ENCODE results near the gene TMBIM6. TPM values are rescaled to one million over a fixed set of nuclear protein-coding genes. Genes with fewer than 3 reads are reported as not detected.

TMBIM6 gene
- total and polyA plus RNA-seq, 8 donors: 79.6 to 606 (median 221) TPM

DNA sequence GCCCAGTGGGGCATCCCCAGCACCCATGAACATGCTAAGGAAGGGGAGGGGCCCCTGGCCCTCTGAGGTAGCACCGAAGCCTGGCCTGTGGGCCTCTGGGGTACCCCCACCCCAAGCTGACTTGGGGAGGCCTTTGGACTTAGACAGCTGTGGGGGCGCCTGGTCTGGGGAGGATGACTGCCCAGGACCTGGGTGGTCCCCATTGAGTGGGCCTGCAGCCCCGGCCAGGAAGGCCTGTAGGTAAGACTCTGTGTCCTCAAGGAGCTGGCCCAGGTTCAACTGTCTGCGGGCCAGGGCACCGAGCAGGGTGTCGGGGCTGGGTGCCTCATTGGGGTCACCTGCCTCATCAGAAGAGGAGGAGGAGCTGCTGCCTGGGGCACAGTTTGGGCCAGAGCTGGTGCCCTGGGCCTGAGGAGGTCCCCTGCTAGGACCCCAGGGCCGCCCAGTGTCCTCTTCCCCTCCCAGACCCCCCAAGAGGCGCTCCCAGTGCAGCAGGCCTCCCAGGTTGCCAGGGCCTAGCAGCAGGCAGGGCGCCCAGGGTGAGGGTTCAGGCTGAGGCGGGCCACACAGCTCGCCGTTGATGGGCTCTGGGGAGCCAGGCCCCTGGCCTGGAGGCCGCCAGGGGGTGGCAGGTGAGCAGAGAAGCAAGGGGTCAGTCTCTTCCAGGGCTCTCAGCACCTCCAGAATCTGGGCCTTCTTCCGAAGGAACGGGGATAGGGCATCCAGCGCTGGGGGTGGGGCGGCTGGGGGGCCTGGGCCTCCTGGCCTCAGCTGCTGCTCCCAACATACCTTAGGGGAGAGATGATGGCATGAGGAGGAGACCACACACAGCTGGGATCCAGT lies 55.5 kb downstream of the TMBIM6 start:
- WGBS, 5 donors: 88 to 92% (median 89%) methylated on average over 13 to 17 of the region's 17 CpGs
- Histone ChIP-seq H3K4me1 (no peaks in the 10 kb centered on the region), H3K27ac (peak overlapping the region in 1 of 5 donors; percentile 68), H3K36me3 (peaks cover 20 to 97% (median 88%) of the 10 kb centered on the region in 4 donors), H3K4me3 (no peak overlapping the region), H3K27me3 (no peaks in the 10 kb centered on the region), H3K9me3 (no peaks in the 10 kb centered on the region)
- intact Hi-C loops (cut with DNase I; ENCODE audit: low total_unique reads): no loop called here
- no peak for TF ChIP-seq EP300 (IDR thresholded peaks at IDR 0.05)
- no peak for TF ChIP-seq POLR2A (IDR thresholded peaks at IDR 0.05)
- TF ChIP-seq POLR2AphosphoS5 (IDR thresholded peaks at IDR 0.05): no peak
- TF ChIP-seq, protein P1, sequence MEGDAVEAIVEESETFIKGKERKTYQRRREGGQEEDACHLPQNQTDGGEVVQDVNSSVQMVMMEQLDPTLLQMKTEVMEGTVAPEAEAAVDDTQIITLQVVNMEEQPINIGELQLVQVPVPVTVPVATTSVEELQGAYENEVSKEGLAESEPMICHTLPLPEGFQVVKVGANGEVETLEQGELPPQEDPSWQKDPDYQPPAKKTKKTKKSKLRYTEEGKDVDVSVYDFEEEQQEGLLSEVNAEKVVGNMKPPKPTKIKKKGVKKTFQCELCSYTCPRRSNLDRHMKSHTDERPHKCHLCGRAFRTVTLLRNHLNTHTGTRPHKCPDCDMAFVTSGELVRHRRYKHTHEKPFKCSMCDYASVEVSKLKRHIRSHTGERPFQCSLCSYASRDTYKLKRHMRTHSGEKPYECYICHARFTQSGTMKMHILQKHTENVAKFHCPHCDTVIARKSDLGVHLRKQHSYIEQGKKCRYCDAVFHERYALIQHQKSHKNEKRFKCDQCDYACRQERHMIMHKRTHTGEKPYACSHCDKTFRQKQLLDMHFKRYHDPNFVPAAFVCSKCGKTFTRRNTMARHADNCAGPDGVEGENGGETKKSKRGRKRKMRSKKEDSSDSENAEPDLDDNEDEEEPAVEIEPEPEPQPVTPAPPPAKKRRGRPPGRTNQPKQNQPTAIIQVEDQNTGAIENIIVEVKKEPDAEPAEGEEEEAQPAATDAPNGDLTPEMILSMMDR (IDR thresholded peaks at IDR 0.05): no peak
- no peak for DNase-seq

DNA sequence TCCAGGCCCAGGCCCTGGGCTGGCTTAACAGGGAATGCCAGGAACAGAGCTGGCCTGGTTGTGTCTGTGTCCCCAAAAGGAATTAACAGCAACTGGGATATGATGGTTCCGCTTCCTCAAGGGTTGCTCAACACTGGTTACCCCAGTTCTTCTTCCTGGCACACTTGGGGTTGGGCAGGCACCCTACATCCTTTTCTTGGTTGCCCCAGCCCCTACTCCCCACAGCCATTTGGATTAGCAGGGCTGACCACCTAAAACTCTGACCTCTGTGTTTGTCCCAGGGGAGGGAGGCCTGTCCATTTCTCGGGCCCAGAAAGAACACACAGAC lies 56.1 kb downstream of the TMBIM6 start:
- no peak for DNase-seq
- no peaks in the 10 kb centered on the region for H3K4me1 ChIP-seq
- no peak overlapping the region for H3K27ac ChIP-seq
- H3K9me3 ChIP-seq: no peaks in the 10 kb centered on the region
- H3K4me3 ChIP-seq: no peak overlapping the region
- H3K27me3 ChIP-seq: no peaks in the 10 kb centered on the region
- 67 to 93% (median 81%) methylated on average over 1 to 2 of the region's 2 CpGs for WGBS, 5 donors
- TF ChIP-seq, protein P1 (IDR thresholded peaks at IDR 0.05): no peak
- TF ChIP-seq POLR2A (IDR thresholded peaks at IDR 0.05) (no peak), POLR2AphosphoS5 (IDR thresholded peaks at IDR 0.05) (no peak), EP300 (IDR thresholded peaks at IDR 0.05) (no peak)
- peaks cover 26 to 97% (median 88%) of the 10 kb centered on the region in 4 donors for H3K36me3 ChIP-seq
- intact Hi-C loops (cut with DNase I; ENCODE audit: low total_unique reads): no loop called here

- Histone ChIP-seq H3K9me3 (no peaks in the 10 kb centered on the region), H3K36me3 (peaks cover 35 to 97% (median 90%) of the 10 kb centered on the region in 4 donors), H3K27ac (no peak overlapping the region), H3K4me3 (no peak overlapping the region), H3K4me1 (no peaks in the 10 kb centered on the region), H3K27me3 (no peaks in the 10 kb centered on the region)
- WGBS, 5 donors: 72 to 91% (median 88%) methylated on average over 5 to 7 of the region's 7 CpGs
- no peak for DNase-seq
- no peak for TF ChIP-seq POLR2AphosphoS5 (IDR thresholded peaks at IDR 0.05)
- no peak for TF ChIP-seq POLR2A (IDR thresholded peaks at IDR 0.05)
- no peak for TF ChIP-seq EP300 (IDR thresholded peaks at IDR 0.05)
- TF ChIP-seq, protein P1 (IDR thresholded peaks at IDR 0.05): no peak
- intact Hi-C loops (cut with DNase I; ENCODE audit: low total_unique reads): no loop called here
Observed at GRCh38 chr12:49798248-49798647, 56.9 kb downstream of the TMBIM6 start.

DNA sequence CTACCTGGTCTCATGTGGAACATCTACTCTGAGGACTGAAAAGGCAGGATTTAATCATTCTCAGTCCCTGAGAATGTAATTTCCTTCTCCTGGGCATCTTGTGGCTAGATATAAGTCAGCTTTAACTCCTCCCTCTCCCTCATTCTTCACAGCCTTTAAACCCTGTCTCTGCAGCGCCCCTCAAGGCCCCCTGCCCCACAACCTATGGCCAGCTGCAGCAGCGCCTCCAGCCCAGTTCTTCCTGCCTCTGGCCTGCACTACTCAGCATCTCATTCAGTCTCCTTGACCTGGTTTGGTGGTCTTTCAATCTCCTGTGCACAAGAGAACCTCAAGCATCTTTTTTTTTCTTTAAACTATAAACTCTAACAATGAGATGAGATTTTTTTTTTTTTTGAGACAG lies 57.6 kb downstream of the TMBIM6 start:
- Histone ChIP-seq H3K9me3 (no peaks in the 10 kb centered on the region), H3K4me3 (no peak overlapping the region), H3K36me3 (peaks cover 35 to 97% (median 92%) of the 10 kb centered on the region in 4 donors), H3K4me1 (no peaks in the 10 kb centered on the region), H3K27ac (no peak overlapping the region), H3K27me3 (no peaks in the 10 kb centered on the region)
- TF ChIP-seq EP300 (IDR thresholded peaks at IDR 0.05): no peak
- TF ChIP-seq POLR2A (IDR thresholded peaks at IDR 0.05): no peak
- TF ChIP-seq POLR2AphosphoS5 (IDR thresholded peaks at IDR 0.05): no peak
- TF ChIP-seq, protein P1 (IDR thresholded peaks at IDR 0.05): no peak
- intact Hi-C loops (cut with DNase I; ENCODE audit: low total_unique reads): no loop called here
- WGBS, 5 donors: 80 to 91% (median 88%) methylated on average over 2 of the region's 2 CpGs
- DNase-seq: no peak

All from stomach (tissue), 9 donors.